BLaER1 treated with 17β-estradiol and CSF1 and Interleukin-3, amounts not matched to agents 10 nM and 100 nM (cell line): ENCODE results near the gene MS4A13.

Source experiments
- H3K27ac ChIP-seq, 11 experiments: shearing (Covaris generic); formaldehyde crosslinking; 2 replicates each; pipeline ENCODE4 v1.8.1; 2022
- H3K27me3 ChIP-seq, 11 experiments: shearing (Covaris generic); formaldehyde crosslinking; 2 replicates each; pipeline ENCODE4 v1.8.1; 2022
- H3K36me3 ChIP-seq, 11 experiments: shearing (Covaris generic); formaldehyde crosslinking; 2 replicates each; pipeline ENCODE4 v1.8.1; 2022
- H3K4me1 ChIP-seq, 10 experiments: shearing (Covaris generic); formaldehyde crosslinking; 2 replicates each; pipeline ENCODE4 v1.8.1; 2022
- H3K4me2 ChIP-seq, 11 experiments: shearing (Covaris generic); formaldehyde crosslinking; 2 replicates each; pipeline ENCODE4 v1.8.1; 2022
- H3K4me3 ChIP-seq, 10 experiments: shearing (Covaris generic); formaldehyde crosslinking; 2 replicates each; pipeline ENCODE4 v1.8.1; 2022
- H3K9ac ChIP-seq, 11 experiments: shearing (Covaris generic); formaldehyde crosslinking; 2 replicates each; pipeline ENCODE4 v1.8.1; 2022
- H3K9me3 ChIP-seq, 11 experiments: shearing (Covaris generic); formaldehyde crosslinking; replicated peaks in 1 of 11; 2 replicates each; pipeline ENCODE4 v1.8.1; 2022
- H4K20me1 ChIP-seq, 11 experiments: shearing (Covaris generic); formaldehyde crosslinking; 2 replicates each; pipeline ENCODE4 v1.8.1; 2022
- Cebpa-rat ChIP-seq, 11 experiments: shearing (Covaris generic); IDR thresholded peaks; 2 replicates each; pipeline ENCODE4 v1.8.1; 2022

The MS4A13 gene

GRCh38 chr11:60561254-60561653 is 46.1 kb downstream of the MS4A13 start:
- Histone ChIP-seq H3K27ac (no peak overlapping the region), H3K9me3 (peaks cover 71 to 94% (median 81%) of the 10 kb centered on the region in 11 experiments), H3K27me3 (peaks cover 0 to 26% (median 0%) of the 10 kb centered on the region in 11 experiments; a peak in 5 of 22 replicates), H3K9ac (no peak overlapping the region), H3K4me3 (no peak overlapping the region), H3K4me1 (peaks cover 0 to 9% (median 7%) of the 10 kb centered on the region in 10 experiments; a peak in 12 of 20 replicates), H4K20me1 (no peaks in the 10 kb centered on the region), H3K36me3 (peaks cover 0 to 6% (median 0%) of the 10 kb centered on the region in 11 experiments; a peak in 3 of 22 replicates), H3K4me2 (no peak overlapping the region)
- TF ChIP-seq Cebpa-rat (IDR thresholded peaks at IDR 0.05): no peak

GRCh38 chr11:60563553-60564235 is 48.5 kb downstream of the MS4A13 start:
- Histone ChIP-seq H3K4me3 (0 out of 20 replicates have a peak overlapping the region, but pooled peaks of 1 of the 10 experiments have one; percentile 1), H3K9ac (peak overlapping the region in 1 of 11 experiments; percentile 15; a peak in 1 of 22 replicates), H3K36me3 (peaks cover 0 to 6% (median 0%) of the 10 kb centered on the region in 11 experiments; a peak in 3 of 22 replicates), H3K4me2 (peak overlapping the region in 9 of 11 experiments; percentile 17 to 41 (median 34); a peak in 12 of 22 replicates), H4K20me1 (no peaks in the 10 kb centered on the region), H3K27me3 (peaks cover 0 to 48% (median 0%) of the 10 kb centered on the region in 11 experiments; a peak in 7 of 22 replicates), H3K4me1 (peaks cover 0 to 21% (median 8%) of the 10 kb centered on the region in 10 experiments; a peak in 15 of 20 replicates), H3K27ac (peak overlapping the region in 6 of 11 experiments; percentile 13 to 72 (median 52); a peak in 10 of 22 replicates), H3K9me3 (peaks cover 78 to 99% (median 85%) of the 10 kb centered on the region in 11 experiments)
- TF ChIP-seq Cebpa-rat (IDR thresholded peaks at IDR 0.05): no peak

GRCh38 chr11:60566776-60567175 is 51.6 kb downstream of the MS4A13 start:
- H3K9me3 ChIP-seq: peaks cover 65 to 85% (median 78%) of the 10 kb centered on the region in 11 experiments
- H3K4me1 ChIP-seq: peaks cover 7 to 29% (median 23%) of the 10 kb centered on the region in 10 experiments
- H3K4me2 ChIP-seq: peak overlapping the region in 3 of 11 experiments; percentile 12 to 48 (median 23); a peak in 4 of 22 replicates
- TF ChIP-seq Cebpa-rat (IDR thresholded peaks at IDR 0.05): no peak
- peaks cover 0 to 5% (median 0%) of the 10 kb centered on the region in 11 experiments; a peak in 2 of 22 replicates for H3K36me3 ChIP-seq
- H3K27ac ChIP-seq: no peak overlapping the region
- H4K20me1 ChIP-seq: no peaks in the 10 kb centered on the region
- no peak overlapping the region for H3K4me3 ChIP-seq
- H3K9ac ChIP-seq: no peak overlapping the region
- H3K27me3 ChIP-seq: peaks cover 0 to 75% (median 0%) of the 10 kb centered on the region in 11 experiments; a peak in 7 of 22 replicates

- H4K20me1 ChIP-seq: no peaks in the 10 kb centered on the region
- H3K4me1 ChIP-seq: peaks cover 7 to 22% (median 15%) of the 10 kb centered on the region in 10 experiments; a peak in 19 of 20 replicates
- peak in 1 of 11 experiments; percentile 59; a peak in 1 of 22 replicates for TF ChIP-seq Cebpa-rat (IDR thresholded peaks at IDR 0.05)
- H3K9me3 ChIP-seq: peaks cover 32 to 65% (median 43%) of the 10 kb centered on the region in 11 experiments
- H3K27ac ChIP-seq: peak overlapping the region in 4 of 11 experiments; percentile 43 to 60 (median 50); a peak in 8 of 22 replicates
- H3K9ac ChIP-seq: no peak overlapping the region
- peaks cover 0 to 75% (median 0%) of the 10 kb centered on the region in 11 experiments; a peak in 7 of 22 replicates for H3K27me3 ChIP-seq
- H3K4me2 ChIP-seq: peak overlapping the region in 8 of 11 experiments; percentile 17 to 46 (median 25); a peak in 7 of 22 replicates
- H3K36me3 ChIP-seq: no peaks in the 10 kb centered on the region
- H3K4me3 ChIP-seq: no peak overlapping the region
Measured at GRCh38 chr11:60570970-60571369, 55.8 kb downstream of the MS4A13 start.

GRCh38 chr11:60589611-60590010 is 74.4 kb downstream of the MS4A13 start:
- Histone ChIP-seq H3K36me3 (no peaks in the 10 kb centered on the region), H3K4me3 (no peak overlapping the region), H3K27ac (no peak overlapping the region), H3K4me1 (no peaks in the 10 kb centered on the region), H3K4me2 (no peak overlapping the region), H4K20me1 (no peaks in the 10 kb centered on the region), H3K27me3 (no peaks in the 10 kb centered on the region), H3K9me3 (peaks cover 10 to 26% (median 19%) of the 10 kb centered on the region in 11 experiments), H3K9ac (no peak overlapping the region)
- no peak for TF ChIP-seq Cebpa-rat (IDR thresholded peaks at IDR 0.05)
